Hepatocyte (in vitro differentiated cells): Measurements from ENCODE around the gene NDUFB10. TPM values are rescaled to one million over a fixed set of nuclear protein-coding genes. Genes with fewer than 3 reads are reported as not detected.

Source experiments
- DNase-seq: peaks from one replicate; pipeline ENCODE4 v3.0.0-alpha.2; 2016; ENCODE audit warnings: low spot score
- H2AFZ ChIP-seq: fragments of 200-600 bp; sonication (generic); 2 replicates; pipeline ENCODE4 v1.6.0; 2016; ENCODE audit warnings: antibody characterized with exemption, mild to moderate bottlenecking
- H3K27ac ChIP-seq: fragments of 200-600 bp; sonication (generic); 2 replicates; pipeline ENCODE4 v1.5.1; 2016; ENCODE audit warnings: mild to moderate bottlenecking
- H3K27me3 ChIP-seq: fragments of 200-600 bp; sonication (generic); 2 replicates; pipeline ENCODE4 v1.6.1; 2016
- H3K36me3 ChIP-seq: fragments of 200-600 bp; sonication (generic); replicated peaks from 2 replicates; pipeline ENCODE4 v1.5.1; 2016; ENCODE audit warnings: low read depth; ENCODE audit not compliant: insufficient read depth
- H3K4me1 ChIP-seq: fragments of 200-600 bp; sonication (generic); 2 replicates; pipeline ENCODE4 v1.5.1; 2016; ENCODE audit warnings: mild to moderate bottlenecking, moderate library complexity; ENCODE audit not compliant: insufficient read depth
- H3K4me2 ChIP-seq: fragments of 200-600 bp; sonication (generic); 2 replicates; pipeline ENCODE4 v1.6.0; 2016
- H3K4me3 ChIP-seq: fragments of 200-600 bp; sonication (generic); 2 replicates; pipeline ENCODE4 v1.5.1; 2016; ENCODE audit warnings: mild to moderate bottlenecking
- H3K79me2 ChIP-seq: fragments of 200-600 bp; sonication (generic); 2 replicates; pipeline ENCODE4 v1.6.0; 2017; ENCODE audit warnings: mild to moderate bottlenecking
- H3K9me2 ChIP-seq: fragments of 200-600 bp; sonication (generic); replicated peaks from 2 replicates; pipeline ENCODE4 v1.6.0; 2017; ENCODE audit warnings: mild to moderate bottlenecking; ENCODE audit not compliant: insufficient read depth
- H3K9me3 ChIP-seq: fragments of 200-600 bp; sonication (generic); 2 replicates; pipeline ENCODE4 v1.5.1; 2016; ENCODE audit warnings: low read depth, mild to moderate bottlenecking
- H4K20me1 ChIP-seq: fragments of 200-600 bp; sonication (generic); 2 replicates; pipeline ENCODE4 v1.6.0; 2016; ENCODE audit warnings: mild to moderate bottlenecking; ENCODE audit not compliant: insufficient read depth, poor library complexity, severe bottlenecking
- EZH2 ChIP-seq: fragments of 200-600 bp; sonication (generic); IDR thresholded peaks from 2 replicates; pipeline ENCODE4 v1.6.1; 2016; ENCODE audit warnings: antibody characterized with exemption, mild to moderate bottlenecking, borderline replicate concordance
- EZH2phosphoT487 ChIP-seq: fragments of 200-600 bp; sonication (generic); IDR thresholded peaks from one replicate; pipeline ENCODE4 v1.6.1; 2018; ENCODE audit warnings: antibody characterized with exemption, mild to moderate bottlenecking, low read depth, moderate library complexity; ENCODE audit not compliant: unreplicated experiment, severe bottlenecking
- WGBS: methylation state at CpG from one replicate; pipeline ENCODE4 v1.1.6; 2016; ENCODE audit warnings: low lambda C conversion rate; ENCODE audit errors: missing lambda C conversion rate; 5-methylcytosine and 5-hydroxymethylcytosine counted together
- polyA plus RNA-seq: library from polyadenylated mRNA; unstranded; fragments of >200 nt; fragmentation: Nextera tagmentation; extraction: Ambion mirVana; gene quantifications from 2 replicates; pipeline ENCODE4 v1.2.1, GENCODE V29; 2016
- total RNA-seq: library from RNA; depleted of rRNA; stranded (reverse); fragments of >200 nt; gene quantifications from 2 replicates; pipeline ENCODE4 v1.2.3, GENCODE V29; 2014
- TF ChIP-seq, protein P1 (sequence below): fragments of 200-600 bp; sonication (generic); IDR thresholded peaks from 2 replicates; pipeline ENCODE4 v1.5.1; 2016; ENCODE audit warnings: antibody characterized with exemption, mild to moderate bottlenecking; ENCODE audit not compliant: poor library complexity

Gene NDUFB10
- total and polyA plus RNA-seq, 2 experiments from 2014 or later = 234 to 244 TPM

DNA sequence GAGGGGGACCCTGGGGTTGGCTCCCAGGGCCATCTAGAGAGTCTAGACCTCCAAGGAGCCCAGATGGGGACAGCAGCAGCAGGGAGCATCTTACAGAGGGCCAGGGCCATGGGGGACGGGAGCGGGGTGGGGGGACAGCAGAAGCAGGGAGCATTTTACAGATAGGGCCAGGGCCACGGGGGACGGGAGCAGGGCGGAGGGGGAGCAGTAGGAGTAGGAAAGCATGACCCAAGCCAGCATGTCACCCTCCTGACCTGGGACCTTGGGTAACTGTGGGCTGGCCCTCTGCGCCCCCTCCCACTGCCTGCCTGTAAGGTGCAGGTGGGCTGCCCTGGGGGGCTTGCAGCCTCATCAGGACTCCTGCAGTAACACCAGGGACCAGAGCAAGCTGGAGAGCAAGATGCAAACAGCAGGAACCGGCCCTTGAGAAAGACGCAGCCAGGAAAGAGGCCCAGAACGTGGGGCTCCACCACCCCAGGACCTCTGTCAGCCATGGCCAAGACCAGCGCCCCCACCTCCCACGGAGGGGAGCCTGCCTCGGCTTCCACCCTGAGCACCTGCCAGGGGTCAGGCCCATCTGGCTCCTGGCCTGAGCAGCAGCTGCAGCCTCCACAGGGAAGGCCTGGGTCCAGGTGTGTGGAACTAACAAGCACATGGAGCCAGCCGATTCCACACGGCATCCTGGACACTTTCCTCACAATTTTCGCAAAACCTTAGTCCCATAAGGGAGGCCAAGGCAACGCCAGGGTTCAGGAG lies 47.9 kb downstream of the NDUFB10 start:
- H4K20me1 ChIP-seq = peaks cover 61% of the 10 kb centered on the region
- H3K4me3 ChIP-seq = no peak overlapping the region
- H3K36me3 ChIP-seq = no peaks in the 10 kb centered on the region
- H2AFZ ChIP-seq = no peak overlapping the region
- peak overlapping the region; percentile 86 for H3K4me2 ChIP-seq
- no peaks in the 10 kb centered on the region for H3K9me2 ChIP-seq
- peak overlapping the region; percentile 99 for H3K27ac ChIP-seq
- no peaks in the 10 kb centered on the region for H3K27me3 ChIP-seq
- TF ChIP-seq, protein P1, sequence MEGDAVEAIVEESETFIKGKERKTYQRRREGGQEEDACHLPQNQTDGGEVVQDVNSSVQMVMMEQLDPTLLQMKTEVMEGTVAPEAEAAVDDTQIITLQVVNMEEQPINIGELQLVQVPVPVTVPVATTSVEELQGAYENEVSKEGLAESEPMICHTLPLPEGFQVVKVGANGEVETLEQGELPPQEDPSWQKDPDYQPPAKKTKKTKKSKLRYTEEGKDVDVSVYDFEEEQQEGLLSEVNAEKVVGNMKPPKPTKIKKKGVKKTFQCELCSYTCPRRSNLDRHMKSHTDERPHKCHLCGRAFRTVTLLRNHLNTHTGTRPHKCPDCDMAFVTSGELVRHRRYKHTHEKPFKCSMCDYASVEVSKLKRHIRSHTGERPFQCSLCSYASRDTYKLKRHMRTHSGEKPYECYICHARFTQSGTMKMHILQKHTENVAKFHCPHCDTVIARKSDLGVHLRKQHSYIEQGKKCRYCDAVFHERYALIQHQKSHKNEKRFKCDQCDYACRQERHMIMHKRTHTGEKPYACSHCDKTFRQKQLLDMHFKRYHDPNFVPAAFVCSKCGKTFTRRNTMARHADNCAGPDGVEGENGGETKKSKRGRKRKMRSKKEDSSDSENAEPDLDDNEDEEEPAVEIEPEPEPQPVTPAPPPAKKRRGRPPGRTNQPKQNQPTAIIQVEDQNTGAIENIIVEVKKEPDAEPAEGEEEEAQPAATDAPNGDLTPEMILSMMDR = no peak
- TF ChIP-seq EZH2 = no peak
- no peak for TF ChIP-seq EZH2phosphoT487
- peaks cover 66% of the 10 kb centered on the region for H3K79me2 ChIP-seq
- no peaks in the 10 kb centered on the region for H3K9me3 ChIP-seq
- DNase-seq = no peak
- 90% methylated on average over 12 of the region's 16 CpGs for WGBS
- H3K4me1 ChIP-seq = peaks cover 30% of the 10 kb centered on the region

DNA sequence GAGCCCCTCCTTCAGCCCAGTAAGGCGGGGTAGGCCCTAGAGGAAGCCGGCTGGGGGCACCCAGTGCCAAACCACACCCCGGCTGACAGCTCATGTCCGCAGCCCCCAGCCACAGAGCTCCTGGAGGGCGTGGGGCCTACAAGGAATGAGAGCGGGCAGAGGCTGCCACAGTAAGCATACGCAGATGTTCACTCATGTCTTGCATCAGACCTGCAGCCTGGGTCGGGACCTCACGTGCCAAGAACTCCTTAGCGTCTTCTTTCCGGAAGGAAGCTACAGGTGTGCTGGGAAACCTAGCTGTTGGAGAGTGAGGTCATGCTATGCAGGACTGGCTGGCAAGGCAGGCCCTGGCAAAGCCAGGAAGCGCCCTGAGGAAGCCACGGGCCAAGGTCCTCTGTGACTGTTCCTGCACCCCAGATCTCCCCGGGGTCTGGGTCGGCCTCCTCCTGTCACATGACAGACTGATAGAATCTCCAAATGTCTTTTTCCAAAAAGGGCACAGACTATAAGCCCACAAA lies 48.7 kb downstream of the NDUFB10 start:
- Histone ChIP-seq H3K9me3 (no peaks in the 10 kb centered on the region), H3K4me2 (peak overlapping the region; percentile 86), H3K27ac (peak overlapping the region; percentile 99), H3K36me3 (no peaks in the 10 kb centered on the region), H3K4me3 (peak overlapping the region; percentile 93), H3K4me1 (peaks cover 30% of the 10 kb centered on the region), H3K9me2 (no peaks in the 10 kb centered on the region), H4K20me1 (peaks cover 57% of the 10 kb centered on the region), H3K27me3 (no peaks in the 10 kb centered on the region), H3K79me2 (peaks cover 66% of the 10 kb centered on the region), H2AFZ (no peak overlapping the region)
- 83% methylated on average over 15 of the region's 15 CpGs for WGBS
- no peak for TF ChIP-seq EZH2phosphoT487
- TF ChIP-seq EZH2 = no peak
- TF ChIP-seq, protein P1 = no peak
- no peak for DNase-seq

DNA sequence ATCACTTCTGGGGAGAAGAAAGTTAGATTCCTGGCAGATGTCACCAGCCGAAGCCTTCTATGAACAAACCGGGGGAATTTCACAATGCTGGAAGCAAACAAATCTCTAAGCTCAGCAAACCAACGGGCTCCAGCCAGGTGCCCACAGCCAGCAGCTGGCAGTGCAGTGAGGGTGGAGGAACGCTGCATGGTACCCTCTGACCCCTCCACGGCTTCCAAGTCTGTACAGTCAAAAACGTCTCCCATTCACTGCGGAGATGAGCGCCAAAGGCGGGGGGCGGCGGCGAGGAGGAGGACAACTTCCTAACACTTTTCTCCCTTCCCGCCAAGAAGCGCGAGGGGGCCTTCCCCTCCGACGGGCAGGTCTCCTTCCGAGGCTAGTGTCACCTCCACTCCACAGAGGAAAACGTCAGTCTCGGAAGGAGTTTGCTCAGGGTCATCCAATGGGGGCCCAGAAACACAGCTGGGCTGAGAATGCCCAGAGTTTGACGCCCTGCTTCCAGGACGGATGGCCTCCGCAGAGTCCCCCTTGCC lies 49.4 kb downstream of the NDUFB10 start:
- peak overlapping the region; percentile 99 for H3K27ac ChIP-seq
- DNase-seq = no peak
- WGBS = 8% methylated on average over 21 of the region's 23 CpGs
- H3K27me3 ChIP-seq = no peaks in the 10 kb centered on the region
- peaks cover 60% of the 10 kb centered on the region for H3K79me2 ChIP-seq
- no peak for TF ChIP-seq EZH2phosphoT487
- TF ChIP-seq EZH2 = no peak
- TF ChIP-seq, protein P1 = no peak
- H3K9me2 ChIP-seq = no peaks in the 10 kb centered on the region
- H3K4me3 ChIP-seq = peak overlapping the region; percentile 93
- no peaks in the 10 kb centered on the region for H3K36me3 ChIP-seq
- peak overlapping the region; percentile 86 for H3K4me2 ChIP-seq
- no peaks in the 10 kb centered on the region for H3K9me3 ChIP-seq
- H3K4me1 ChIP-seq = peaks cover 30% of the 10 kb centered on the region
- H2AFZ ChIP-seq = no peak overlapping the region
- H4K20me1 ChIP-seq = peaks cover 51% of the 10 kb centered on the region
